Large intestine (tissue), 3 donors: ENCODE results near the gene KLK4. TPM values are rescaled to one million over a fixed set of nuclear protein-coding genes. Genes with fewer than 3 reads are reported as not detected.
A peak's percentile ranks its signal among the peaks of the same experiment; 100 is the strongest.

Experiments
- DNase-seq, 2 donors: peaks; one replicate each; pipeline versions ENCODE4 v3.0.0 to v3.0.0-alpha.2; 2013
- H3K27ac ChIP-seq: one replicate; pipeline ENCODE4 v1.5.1; 2013; ENCODE audit warnings: low read length
- H3K27me3 ChIP-seq: 2 replicates; pipeline ENCODE4 v1.6.1; 2013; ENCODE audit warnings: low read length; ENCODE audit not compliant: control insufficient read depth, insufficient read depth
- H3K36me3 ChIP-seq: 2 replicates; pipeline ENCODE4 v1.6.1; 2013; ENCODE audit warnings: low read length; ENCODE audit not compliant: control insufficient read depth, insufficient read depth
- H3K4me1 ChIP-seq: one replicate; pipeline ENCODE4 v1.6.1; 2013; ENCODE audit warnings: low read length; ENCODE audit not compliant: control insufficient read depth, insufficient read depth
- H3K4me3 ChIP-seq: one replicate; pipeline ENCODE4 v1.5.1; 2013; ENCODE audit warnings: low read length
- H3K9me3 ChIP-seq: one replicate; pipeline ENCODE4 v1.6.1; 2013; ENCODE audit warnings: mild to moderate bottlenecking, low read depth, low read length, moderate library complexity; ENCODE audit not compliant: control insufficient read depth
- WGBS: methylation state at CpG from one replicate; pipeline ENCODE4 v1.1.5; 2013; ENCODE audit warnings: low lambda C conversion rate; ENCODE audit not compliant: insufficient coverage; 5-methylcytosine and 5-hydroxymethylcytosine counted together
- polyA plus RNA-seq: library from polyadenylated mRNA; unstranded; fragments of 120-200 nt; gene quantifications from one replicate; pipeline ENCODE4 v1.2.1, GENCODE V29; 2013

Gene KLK4
- polyA plus RNA-seq, 1 donor, result not detected

- Histone ChIP-seq H3K4me3 (no peak overlapping the region), H3K27ac (no peak overlapping the region), H3K4me1 (no peaks in the 10 kb centered on the region), H3K9me3 (no peaks in the 10 kb centered on the region), H3K27me3 (peaks cover 15% of the 10 kb centered on the region), H3K36me3 (no peaks in the 10 kb centered on the region)
- WGBS, result no CpG with 5 or more reads among the region's 5 CpGs
- DNase-seq, result no peak
Observed at GRCh38 chr19:50861010-50861409, 50.2 kb downstream of the KLK4 start.

- no CpG with 5 or more reads among the region's 4 CpGs for WGBS
- H3K9me3 ChIP-seq, result no peaks in the 10 kb centered on the region
- no peak overlapping the region for H3K27ac ChIP-seq
- DNase-seq, result no peak
- H3K27me3 ChIP-seq, result peaks cover 15% of the 10 kb centered on the region
- no peaks in the 10 kb centered on the region for H3K36me3 ChIP-seq
- no peaks in the 10 kb centered on the region for H3K4me1 ChIP-seq
- no peak overlapping the region for H3K4me3 ChIP-seq
Observed at GRCh38 chr19:50859849-50860248, 51.3 kb downstream of the KLK4 start.

- peak in 1 of 2 donors; percentile 53 for DNase-seq
- no peak overlapping the region for H3K27ac ChIP-seq
- peaks cover 15% of the 10 kb centered on the region for H3K27me3 ChIP-seq
- H3K9me3 ChIP-seq, result no peaks in the 10 kb centered on the region
- no CpG with 5 or more reads among the region's 7 CpGs for WGBS
- H3K4me1 ChIP-seq, result no peaks in the 10 kb centered on the region
- H3K4me3 ChIP-seq, result no peak overlapping the region
- H3K36me3 ChIP-seq, result no peaks in the 10 kb centered on the region
Observed at GRCh38 chr19:50858886-50859285, 52.3 kb downstream of the KLK4 start.

- no peaks in the 10 kb centered on the region for H3K36me3 ChIP-seq
- no peaks in the 10 kb centered on the region for H3K9me3 ChIP-seq
- H3K27me3 ChIP-seq, result peaks cover 15% of the 10 kb centered on the region
- H3K27ac ChIP-seq, result no peak overlapping the region
- no peak overlapping the region for H3K4me3 ChIP-seq
- H3K4me1 ChIP-seq, result no peaks in the 10 kb centered on the region
- WGBS, result 50% methylated on average over 2 of the region's 6 CpGs
- DNase-seq, result no peak
Observed at GRCh38 chr19:50857366-50857765, 53.8 kb downstream of the KLK4 start.

Other genes with a start within 250 kb of the KLK4 start
- 3.2 TPM for gene SHANK1, start 191.6 kb downstream of the KLK4 start, polyA plus RNA-seq
- gene CLEC11A, start 188.0 kb downstream of the KLK4 start, polyA plus RNA-seq, result 14.6 TPM
- not detected for gene GPR32, start 140.9 kb downstream of the KLK4 start, polyA plus RNA-seq
- 0.09 TPM for gene ACP4, start 121.0 kb downstream of the KLK4 start, polyA plus RNA-seq
- gene KLK1, start 87.6 kb downstream of the KLK4 start, polyA plus RNA-seq, result 23.1 TPM
- gene KLK15, start 77.8 kb downstream of the KLK4 start, polyA plus RNA-seq, result 0.10 TPM
- gene KLK3, start 56.5 kb downstream of the KLK4 start, polyA plus RNA-seq, result 0.90 TPM
- 0.15 TPM for gene KLK2, start 38.0 kb downstream of the KLK4 start, polyA plus RNA-seq
- 1.6 TPM for gene KLK5, start 41.6 kb upstream of the KLK4 start, polyA plus RNA-seq
- gene KLK6, start 58.2 kb upstream of the KLK4 start, polyA plus RNA-seq, result 0.58 TPM
- gene KLK7, start 72.5 kb upstream of the KLK4 start, polyA plus RNA-seq, result 0.42 TPM
- gene KLK8, start 90.2 kb upstream of the KLK4 start, polyA plus RNA-seq, result 0.79 TPM
- gene KLK10, start 108.3 kb upstream of the KLK4 start, polyA plus RNA-seq, result 2.3 TPM
- gene KLK11, start 115.2 kb upstream of the KLK4 start, polyA plus RNA-seq, result 10.3 TPM
- 2.4 TPM for gene KLK12, start 123.6 kb upstream of the KLK4 start, polyA plus RNA-seq
- gene KLK13, start 153.7 kb upstream of the KLK4 start, polyA plus RNA-seq, result 0.45 TPM
- 0.12 TPM for gene KLK14, start 171.5 kb upstream of the KLK4 start, polyA plus RNA-seq
- gene CTU1, start 197.0 kb upstream of the KLK4 start, polyA plus RNA-seq, result 4.1 TPM
- 0.76 TPM for gene SIGLEC9, start 213.5 kb upstream of the KLK4 start, polyA plus RNA-seq
- 1.8 TPM for gene SIGLEC7, start 230.9 kb upstream of the KLK4 start, polyA plus RNA-seq